Measurements from ENCODE around the gene CEP57.

DNA sequence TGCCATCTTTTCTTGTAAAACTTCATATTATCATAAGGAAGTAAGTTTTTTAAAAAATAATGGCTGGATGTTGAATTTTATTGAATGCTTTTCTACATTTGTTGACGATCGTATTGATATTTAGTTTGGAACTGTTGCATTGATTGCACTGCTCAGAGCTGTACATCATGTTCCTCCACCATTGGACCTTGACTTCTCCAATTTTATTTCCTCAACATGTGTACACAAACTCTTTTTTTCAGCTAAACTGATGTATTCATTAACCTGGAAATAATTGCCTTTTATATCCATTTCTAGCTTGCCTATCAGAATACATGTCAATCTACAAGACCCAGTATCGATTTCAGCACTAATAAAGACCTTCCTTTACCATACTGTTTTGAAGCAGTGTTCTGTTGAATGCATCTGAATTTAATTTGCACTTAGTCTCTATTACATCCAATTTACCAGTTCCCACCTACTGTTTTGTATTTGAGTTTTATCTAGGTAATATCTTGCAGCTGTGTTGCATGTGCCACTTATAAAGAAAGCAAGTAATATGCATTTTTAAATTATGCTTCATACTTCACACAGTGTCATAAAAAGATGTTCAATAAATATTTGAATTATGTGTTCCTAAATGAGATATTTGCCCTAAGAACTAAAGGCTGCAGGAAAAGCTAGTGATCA lies 5.5 kb downstream of the CEP57 start:
- TF ChIP-seq BHLHE40 (IDR thresholded peaks at IDR 0.05; ENCODE audit: low read depth, low read length) (no peak), POLR2A (IDR thresholded peaks at IDR 0.05; ENCODE audit: low read depth, low read length) (no peak)

All from IMR-90 (cell line).